OCI-LY7 (cell line): ENCODE results near the gene MYLK. TPM values are rescaled to one million over a fixed set of nuclear protein-coding genes. Genes with fewer than 3 reads are reported as not detected.

Source experiments
- BruUV-seq: library from RNA; stranded (reverse); fragments of 400-500 nt; replicated peaks from 2 replicates; lab custom pipeline; 2021; lab: Mats Ljungman, UMichigan
- CTCF ChIA-PET: fragments of 300-600 bp; sonication (Branson Sonifier 250); formaldehyde crosslinking; loops from one replicate; lab custom pipeline; 2022; ENCODE audit warnings: antibody characterized with exemption; ENCODE audit not compliant: unreplicated experiment; lab: Charles Lee
- POLR2A ChIA-PET: fragments of 300-600 bp; sonication (Branson Sonifier 250); formaldehyde crosslinking; loops from one replicate; lab custom pipeline; 2022; ENCODE audit warnings: antibody characterized with exemption; lab: Charles Lee
- DNase-seq: peaks from one replicate; pipeline ENCODE4 v3.0.0-alpha.2; 2015; ENCODE audit warnings: low spot score
- H2AFZ ChIP-seq: fragments of 200-600 bp; sonication (generic), shearing (Covaris generic); 2 replicates; pipeline ENCODE4 v1.6.1; 2014; ENCODE audit warnings: mild to moderate bottlenecking, antibody characterized with exemption, low read length, moderate library complexity
- H3K27ac ChIP-seq: fragments of 200-600 bp; sonication (generic); 2 replicates; pipeline ENCODE4 v1.5.1; 2014; ENCODE audit warnings: mixed run types, low read depth, mild to moderate bottlenecking, moderate library complexity, low read length, inconsistent platforms; ENCODE audit not compliant: poor library complexity, severe bottlenecking
- H3K36me3 ChIP-seq: fragments of 200-600 bp; sonication (generic); 2 replicates; pipeline ENCODE4 v1.6.1; 2014; ENCODE audit warnings: mild to moderate bottlenecking, antibody characterized with exemption, low read length, moderate library complexity, mixed read lengths; ENCODE audit not compliant: insufficient read depth
- H3K4me1 ChIP-seq: fragments of 200-600 bp; sonication (generic); 2 replicates; pipeline ENCODE4 v1.5.1; 2014; ENCODE audit warnings: mild to moderate bottlenecking, low read length; ENCODE audit not compliant: insufficient read depth, poor library complexity, severe bottlenecking
- H3K4me2 ChIP-seq: fragments of 200-600 bp; sonication (generic); 2 replicates; pipeline ENCODE4 v1.6.1; 2014; ENCODE audit warnings: mild to moderate bottlenecking, low read length
- H3K4me3 ChIP-seq: fragments of 200-600 bp; sonication (generic); 2 replicates; pipeline ENCODE4 v1.5.1; 2014; ENCODE audit warnings: mild to moderate bottlenecking, low read depth, low read length; ENCODE audit not compliant: poor library complexity, severe bottlenecking
- H3K79me2 ChIP-seq: fragments of 200-600 bp; sonication (generic); 2 replicates; pipeline ENCODE4 v1.6.1; 2016; ENCODE audit warnings: low read depth, mild to moderate bottlenecking, low read length, moderate library complexity, mixed read lengths; ENCODE audit not compliant: insufficient read depth
- H3K9me2 ChIP-seq: fragments of 200-600 bp; sonication (generic); 2 replicates; pipeline ENCODE4 v1.6.1; 2016; ENCODE audit warnings: mild to moderate bottlenecking, low read length, mixed read lengths; ENCODE audit not compliant: insufficient read depth
- H3K9me3 ChIP-seq: fragments of 200-600 bp; sonication (generic); 2 replicates; pipeline ENCODE4 v1.6.1; 2014; ENCODE audit warnings: mild to moderate bottlenecking, mixed run types, low read length, mixed read lengths
- H4K20me1 ChIP-seq: fragments of 200-600 bp; sonication (generic); 2 replicates; pipeline ENCODE4 v1.6.1; 2014; ENCODE audit warnings: mild to moderate bottlenecking, antibody characterized with exemption, low read length, moderate library complexity, mixed read lengths; ENCODE audit not compliant: insufficient read depth
- CTCF ChIP-seq: fragments of 200-600 bp; sonication (generic); conservative IDR thresholded peaks from 2 replicates; pipeline ENCODE4 v1.5.1; 2014; ENCODE audit warnings: mild to moderate bottlenecking, antibody characterized with exemption, low read length, moderate library complexity, mixed read lengths
- EZH2phosphoT487 ChIP-seq: fragments of 200-600 bp; sonication (generic); IDR thresholded peaks from 2 replicates; pipeline ENCODE4 v1.6.1; 2018; ENCODE audit warnings: low read depth, borderline replicate concordance, mild to moderate bottlenecking, mixed run types, antibody characterized with exemption, low read length, moderate library complexity, mixed read lengths
- intact Hi-C: fragments of 100-400 bp; cut with micrococcal nuclease; formaldehyde crosslinking; loops from one replicate; pipeline ENCODE4 v1.10.0; 2022; ENCODE audit not compliant: unreplicated experiment
- total RNA-seq, 2 experiments: library from RNA; depleted of rRNA in 1 of 2; stranded (reverse); fragments of >200 nt in 1 of 2; shearing (Covaris generic) in 1 of 2; gene quantifications; 2 replicates each; pipeline ENCODE4 v1.2.3, GENCODE V29; 2014 to 2022

MYLK gene
- total RNA-seq, 2 experiments from 2014 or later, result not detected

GRCh38 chr3:123766193-123767008, 117.7 kb downstream of the MYLK start:
- no peak for DNase-seq
- BruUV-seq, result no TSS peak
- no peaks in the 10 kb centered on the region for H4K20me1 ChIP-seq
- H2AFZ ChIP-seq, result no peak overlapping the region
- TF ChIP-seq EZH2phosphoT487 (no peak), CTCF (no peak)
- no peaks in the 10 kb centered on the region for H3K9me3 ChIP-seq
- H3K79me2 ChIP-seq, result no peaks in the 10 kb centered on the region
- no peak overlapping the region for H3K4me3 ChIP-seq
- POLR2A ChIA-PET, result no interaction called here
- H3K4me1 ChIP-seq, result no peaks in the 10 kb centered on the region
- no peaks in the 10 kb centered on the region for H3K36me3 ChIP-seq
- no peak overlapping the region for H3K27ac ChIP-seq
- intact Hi-C loops, result no loop called here
- no peaks in the 10 kb centered on the region for H3K9me2 ChIP-seq
- H3K4me2 ChIP-seq, result no peak overlapping the region
- CTCF ChIA-PET, result no interaction called here

- POLR2A ChIA-PET, result no interaction called here
- Histone ChIP-seq H3K27ac (no peak overlapping the region), H2AFZ (no peak overlapping the region), H3K36me3 (no peaks in the 10 kb centered on the region), H3K4me2 (no peak overlapping the region), H3K9me3 (no peaks in the 10 kb centered on the region), H3K79me2 (no peaks in the 10 kb centered on the region), H3K4me3 (no peak overlapping the region), H4K20me1 (no peaks in the 10 kb centered on the region), H3K4me1 (no peaks in the 10 kb centered on the region), H3K9me2 (no peaks in the 10 kb centered on the region)
- no peak for DNase-seq
- TF ChIP-seq EZH2phosphoT487 (no peak), CTCF (no peak)
- BruUV-seq, result no TSS peak
- intact Hi-C loops, result no loop called here
- CTCF ChIA-PET, result no interaction called here
Measured at GRCh38 chr3:123765475-123766128, 118.5 kb downstream of the MYLK start.

GRCh38 chr3:123764647-123765046, 119.5 kb downstream of the MYLK start:
- H3K4me3 ChIP-seq, result no peak overlapping the region
- no peak for DNase-seq
- H3K4me1 ChIP-seq, result no peaks in the 10 kb centered on the region
- ChIA-PET POLR2A (no interaction called here), CTCF (no interaction called here)
- BruUV-seq, result no TSS peak
- TF ChIP-seq CTCF (no peak), EZH2phosphoT487 (no peak)
- intact Hi-C loops, result no loop called here
- H3K4me2 ChIP-seq, result no peak overlapping the region
- H3K9me2 ChIP-seq, result no peaks in the 10 kb centered on the region
- H3K36me3 ChIP-seq, result no peaks in the 10 kb centered on the region
- H2AFZ ChIP-seq, result no peak overlapping the region
- H3K27ac ChIP-seq, result no peak overlapping the region
- H3K9me3 ChIP-seq, result no peaks in the 10 kb centered on the region
- no peaks in the 10 kb centered on the region for H3K79me2 ChIP-seq
- no peaks in the 10 kb centered on the region for H4K20me1 ChIP-seq
